ENCODE data around the gene ICA1L.

ICA1L gene

DNA sequence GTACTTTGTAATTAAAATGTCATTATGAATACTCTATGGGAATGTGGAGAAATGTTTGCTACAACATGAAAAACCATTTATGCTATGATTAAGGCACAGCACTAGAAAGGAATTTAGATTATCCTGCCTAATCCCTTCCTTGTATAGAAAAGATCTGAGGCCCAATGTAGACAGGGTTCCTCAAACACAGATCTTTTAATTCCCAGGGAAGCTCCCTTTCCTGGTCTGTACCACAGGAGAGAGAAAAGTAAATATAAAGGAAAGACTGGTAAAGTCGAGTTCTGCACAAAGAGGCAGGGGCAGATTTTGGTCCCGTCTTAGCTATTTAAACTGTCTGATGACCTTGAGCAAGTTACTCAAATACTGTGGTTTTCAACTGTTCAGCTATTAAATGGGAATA, 84.7 kb downstream of the ICA1L start:
- H3K9ac ChIP-seq (ENCODE audit: low read length in 5 of 5) = no peak overlapping the region
- H3K27me3 ChIP-seq (ENCODE audit: control insufficient read depth in 5 of 5, insufficient read depth in 4 of 5, low read length in 5 of 5) = no peaks in the 10 kb centered on the region
- no peak overlapping the region for H3K27ac ChIP-seq (ENCODE audit: low read depth, low read length)
- H3K4me3 ChIP-seq (ENCODE audit: low read depth in 1 of 5, low read length in 5 of 5) = no peak overlapping the region
- no peaks in the 10 kb centered on the region for H3K9me3 ChIP-seq (ENCODE audit: control insufficient read depth in 5 of 5, low read length in 5 of 5)
- peaks cover 3 to 18% (median 11%) of the 10 kb centered on the region in 5 donors for H3K36me3 ChIP-seq (ENCODE audit: control insufficient read depth in 5 of 5, insufficient read depth in 5 of 5, low read length in 5 of 5)
- H3K4me1 ChIP-seq (ENCODE audit: control insufficient read depth in 5 of 5, insufficient read depth in 5 of 5, low read length in 5 of 5) = peaks cover 0 to 9% (median 6%) of the 10 kb centered on the region in 5 donors

DNA sequence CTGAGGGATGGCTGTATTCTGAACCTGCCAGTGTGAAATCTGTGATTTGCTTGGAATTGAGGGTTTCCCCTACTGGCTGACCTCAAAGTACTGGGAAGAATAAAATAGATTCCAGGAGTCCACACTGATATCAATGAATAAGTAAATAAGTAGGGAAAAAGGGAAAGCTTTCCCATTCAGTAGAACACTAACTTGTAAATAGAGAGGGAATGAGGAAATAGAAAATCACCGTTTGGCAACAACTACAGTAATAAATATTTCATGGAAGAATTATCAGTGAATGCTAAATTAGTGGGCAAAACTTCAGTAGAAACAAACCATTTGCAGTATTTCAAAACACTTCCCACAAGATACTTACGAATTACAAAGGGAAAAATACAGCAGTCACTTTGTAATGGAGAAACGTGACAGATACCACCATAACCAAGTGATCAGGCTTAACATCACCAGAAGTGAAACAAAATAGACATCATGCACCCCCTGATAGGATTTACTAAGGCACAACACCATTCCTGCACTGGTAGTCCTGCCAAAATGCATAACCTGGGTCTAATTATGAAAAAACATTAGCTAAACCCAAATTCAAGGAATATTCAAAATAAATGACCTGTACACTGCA, 88.5 kb downstream of the ICA1L start:
- H3K27me3 ChIP-seq (ENCODE audit: control insufficient read depth in 5 of 5, insufficient read depth in 4 of 5, low read length in 5 of 5) = no peaks in the 10 kb centered on the region
- no peak overlapping the region for H3K27ac ChIP-seq (ENCODE audit: low read depth, low read length)
- H3K4me1 ChIP-seq (ENCODE audit: control insufficient read depth in 5 of 5, insufficient read depth in 5 of 5, low read length in 5 of 5) = peaks cover 0 to 9% (median 6%) of the 10 kb centered on the region in 5 donors
- peaks cover 4 to 19% (median 17%) of the 10 kb centered on the region in 5 donors for H3K36me3 ChIP-seq (ENCODE audit: control insufficient read depth in 5 of 5, insufficient read depth in 5 of 5, low read length in 5 of 5)
- H3K9ac ChIP-seq (ENCODE audit: low read length in 5 of 5) = peak overlapping the region in 1 of 5 donors; percentile 31
- H3K9me3 ChIP-seq (ENCODE audit: control insufficient read depth in 5 of 5, low read length in 5 of 5) = no peaks in the 10 kb centered on the region
- H3K4me3 ChIP-seq (ENCODE audit: low read depth in 1 of 5, low read length in 5 of 5) = no peak overlapping the region

DNA sequence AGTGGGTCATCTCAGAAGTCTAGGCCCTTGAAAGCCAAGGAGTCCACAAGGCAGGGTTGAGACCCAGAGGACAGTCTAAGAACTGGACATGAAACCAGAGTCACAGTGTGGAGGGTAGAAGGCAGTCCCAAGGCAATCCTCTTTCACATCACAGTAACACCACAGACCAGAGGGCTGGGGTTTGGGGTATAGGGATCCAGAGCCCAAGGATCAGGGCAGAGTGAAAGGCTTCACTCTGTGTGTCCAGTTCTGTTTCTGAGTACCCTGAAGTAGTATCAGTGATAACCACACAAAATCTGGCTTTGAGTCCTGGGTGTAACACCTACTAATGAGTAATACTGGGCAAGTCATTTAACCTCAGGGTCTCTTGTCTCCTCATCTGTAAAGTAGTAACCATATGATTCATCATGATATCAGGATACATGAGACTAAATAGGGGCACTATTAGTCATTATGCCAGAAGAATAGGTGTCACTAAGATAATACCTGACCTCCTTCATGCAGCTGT, 91.0 kb downstream of the ICA1L start:
- H3K36me3 ChIP-seq (ENCODE audit: control insufficient read depth in 5 of 5, insufficient read depth in 5 of 5, low read length in 5 of 5) = peaks cover 0 to 14% (median 12%) of the 10 kb centered on the region in 5 donors
- H3K27ac ChIP-seq (ENCODE audit: low read depth, low read length) = no peak overlapping the region
- H3K9ac ChIP-seq (ENCODE audit: low read length in 5 of 5) = no peak overlapping the region
- H3K4me1 ChIP-seq (ENCODE audit: control insufficient read depth in 5 of 5, insufficient read depth in 5 of 5, low read length in 5 of 5) = peaks cover 0 to 9% (median 6%) of the 10 kb centered on the region in 5 donors
- H3K4me3 ChIP-seq (ENCODE audit: low read depth in 1 of 5, low read length in 5 of 5) = no peak overlapping the region
- no peaks in the 10 kb centered on the region for H3K27me3 ChIP-seq (ENCODE audit: control insufficient read depth in 5 of 5, insufficient read depth in 4 of 5, low read length in 5 of 5)
- no peaks in the 10 kb centered on the region for H3K9me3 ChIP-seq (ENCODE audit: control insufficient read depth in 5 of 5, low read length in 5 of 5)

DNA sequence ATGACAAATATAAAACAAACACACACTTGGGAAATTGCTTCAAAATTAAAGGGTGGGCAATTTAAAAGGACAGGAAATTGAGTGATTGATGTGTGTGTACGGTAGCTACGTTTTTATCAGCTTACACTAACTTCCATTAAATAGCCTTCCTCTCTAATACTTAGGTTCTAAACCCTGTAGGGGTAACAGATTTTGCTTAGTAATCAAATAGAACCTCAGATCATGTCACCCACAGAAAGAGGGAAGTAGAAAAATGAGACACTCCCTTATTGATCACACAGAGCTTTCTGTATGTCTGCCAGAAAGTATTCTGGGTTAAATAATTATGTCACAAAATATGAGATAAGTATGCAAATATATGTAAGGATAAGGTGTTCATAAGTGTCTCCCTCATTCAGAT, 93.3 kb downstream of the ICA1L start:
- H3K4me3 ChIP-seq (ENCODE audit: low read depth in 1 of 5, low read length in 5 of 5) = no peak overlapping the region
- no peak overlapping the region for H3K27ac ChIP-seq (ENCODE audit: low read depth, low read length)
- no peaks in the 10 kb centered on the region for H3K9me3 ChIP-seq (ENCODE audit: control insufficient read depth in 5 of 5, low read length in 5 of 5)
- no peaks in the 10 kb centered on the region for H3K27me3 ChIP-seq (ENCODE audit: control insufficient read depth in 5 of 5, insufficient read depth in 4 of 5, low read length in 5 of 5)
- no peak overlapping the region for H3K9ac ChIP-seq (ENCODE audit: low read length in 5 of 5)
- H3K4me1 ChIP-seq (ENCODE audit: control insufficient read depth in 5 of 5, insufficient read depth in 5 of 5, low read length in 5 of 5) = peaks cover 0 to 6% (median 4%) of the 10 kb centered on the region in 5 donors
- H3K36me3 ChIP-seq (ENCODE audit: control insufficient read depth in 5 of 5, insufficient read depth in 5 of 5, low read length in 5 of 5) = peaks cover 0 to 19% (median 16%) of the 10 kb centered on the region in 5 donors

DNA sequence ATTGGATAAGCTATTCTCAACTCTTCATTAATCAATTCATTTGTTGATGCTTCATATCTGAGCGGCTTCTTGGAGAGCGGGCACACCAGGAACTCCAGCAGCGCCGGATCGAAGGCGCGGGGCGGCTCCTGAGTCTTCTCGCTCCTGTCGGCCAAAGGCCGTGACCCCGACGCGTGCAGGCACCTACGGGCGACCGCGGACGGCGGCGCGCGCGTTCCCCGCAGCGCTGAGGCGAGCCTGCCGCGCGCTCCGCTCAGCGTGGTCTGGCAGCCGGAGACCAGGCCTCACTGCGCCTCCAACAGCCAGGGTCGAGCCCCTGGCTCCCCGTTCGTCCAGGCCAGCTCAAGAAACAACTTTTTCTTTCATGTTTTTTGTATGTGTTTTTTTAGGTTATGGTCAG, 97.5 kb downstream of the ICA1L start:
- no peak overlapping the region for H3K4me3 ChIP-seq (ENCODE audit: low read depth in 1 of 5, low read length in 5 of 5)
- H3K27me3 ChIP-seq (ENCODE audit: control insufficient read depth in 5 of 5, insufficient read depth in 4 of 5, low read length in 5 of 5) = no peaks in the 10 kb centered on the region
- no peaks in the 10 kb centered on the region for H3K9me3 ChIP-seq (ENCODE audit: control insufficient read depth in 5 of 5, low read length in 5 of 5)
- H3K4me1 ChIP-seq (ENCODE audit: control insufficient read depth in 5 of 5, insufficient read depth in 5 of 5, low read length in 5 of 5) = no peaks in the 10 kb centered on the region
- peaks cover 2 to 18% (median 8%) of the 10 kb centered on the region in 5 donors for H3K36me3 ChIP-seq (ENCODE audit: control insufficient read depth in 5 of 5, insufficient read depth in 5 of 5, low read length in 5 of 5)
- no peak overlapping the region for H3K27ac ChIP-seq (ENCODE audit: low read depth, low read length)
- H3K9ac ChIP-seq (ENCODE audit: low read length in 5 of 5) = no peak overlapping the region

DNA sequence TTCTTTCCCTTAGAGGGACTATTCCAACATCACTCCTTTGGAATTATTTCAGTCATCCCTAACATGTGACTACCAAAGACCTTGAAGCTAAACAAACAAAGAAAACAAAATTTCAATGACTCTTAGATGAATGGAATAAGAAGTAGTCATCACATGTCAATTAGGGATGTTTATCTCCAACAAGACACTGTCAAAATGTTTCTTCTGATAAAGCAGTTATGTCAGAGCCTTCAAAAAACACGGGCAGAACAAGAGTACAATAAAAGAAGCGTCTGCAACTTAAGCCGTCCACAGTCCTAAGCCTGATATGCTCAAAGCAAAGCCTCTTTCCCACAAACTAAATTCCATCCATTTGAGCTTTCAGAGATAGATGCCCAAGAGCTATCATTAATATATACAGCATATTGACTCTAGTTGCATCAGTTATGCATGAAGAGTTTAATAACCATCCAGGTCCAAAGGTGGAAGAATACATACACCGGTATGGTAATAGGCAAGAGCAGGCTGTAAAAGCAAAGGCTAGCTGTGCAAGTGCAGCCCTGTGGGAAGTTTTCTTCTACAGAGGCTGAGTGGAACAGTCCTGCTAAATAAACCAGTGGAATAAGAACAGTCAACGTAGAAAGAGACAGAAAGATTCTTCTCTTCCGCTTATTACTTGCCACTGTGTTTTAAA, 98.1 kb downstream of the ICA1L start:
- H3K27me3 ChIP-seq (ENCODE audit: control insufficient read depth in 5 of 5, insufficient read depth in 4 of 5, low read length in 5 of 5) = no peaks in the 10 kb centered on the region
- H3K4me3 ChIP-seq (ENCODE audit: low read depth in 1 of 5, low read length in 5 of 5) = no peak overlapping the region
- H3K36me3 ChIP-seq (ENCODE audit: control insufficient read depth in 5 of 5, insufficient read depth in 5 of 5, low read length in 5 of 5) = peaks cover 2 to 17% (median 6%) of the 10 kb centered on the region in 5 donors
- H3K27ac ChIP-seq (ENCODE audit: low read depth, low read length) = no peak overlapping the region
- H3K9ac ChIP-seq (ENCODE audit: low read length in 5 of 5) = no peak overlapping the region
- H3K9me3 ChIP-seq (ENCODE audit: control insufficient read depth in 5 of 5, low read length in 5 of 5) = no peaks in the 10 kb centered on the region
- H3K4me1 ChIP-seq (ENCODE audit: control insufficient read depth in 5 of 5, insufficient read depth in 5 of 5, low read length in 5 of 5) = no peaks in the 10 kb centered on the region

DNA sequence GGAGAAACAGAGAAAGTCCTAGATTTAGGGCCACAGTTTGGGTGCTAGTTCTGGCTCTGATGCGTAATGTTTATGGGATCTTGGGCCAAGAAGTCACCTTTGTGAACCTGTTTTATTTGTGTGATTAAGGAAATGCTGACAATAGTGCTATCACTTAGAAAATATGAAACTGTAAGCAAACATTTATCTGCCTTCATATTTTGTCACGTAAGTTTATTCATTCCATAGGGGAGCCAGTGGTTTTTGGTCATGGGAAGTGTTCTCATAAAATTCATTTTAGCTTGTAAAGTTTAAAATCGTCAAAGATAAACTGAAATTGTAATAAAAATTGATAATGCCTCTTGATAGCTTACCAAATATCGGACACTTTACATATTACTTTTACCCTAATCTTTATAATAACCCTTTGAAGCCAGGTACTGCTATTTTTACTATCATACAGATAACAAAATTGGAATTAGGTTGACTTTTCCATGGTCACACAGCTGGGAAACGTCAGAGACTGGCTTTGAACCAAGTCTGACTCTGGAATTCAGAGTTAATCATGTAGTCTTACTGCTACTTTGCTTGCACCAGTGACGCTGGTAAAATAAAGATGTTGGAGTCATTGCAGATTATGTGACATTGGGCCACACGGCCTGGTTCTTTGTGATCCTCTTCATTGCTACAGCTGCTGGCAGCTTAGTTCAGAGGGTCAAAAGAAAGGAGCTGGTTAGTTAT, 99.7 kb downstream of the ICA1L start:
- Histone ChIP-seq H3K36me3 (ENCODE audit: control insufficient read depth in 5 of 5, insufficient read depth in 5 of 5, low read length in 5 of 5) (peaks cover 2 to 17% (median 6%) of the 10 kb centered on the region in 5 donors), H3K27ac (ENCODE audit: low read depth, low read length) (no peak overlapping the region), H3K27me3 (ENCODE audit: control insufficient read depth in 5 of 5, insufficient read depth in 4 of 5, low read length in 5 of 5) (no peaks in the 10 kb centered on the region), H3K4me1 (ENCODE audit: control insufficient read depth in 5 of 5, insufficient read depth in 5 of 5, low read length in 5 of 5) (no peaks in the 10 kb centered on the region), H3K9me3 (ENCODE audit: control insufficient read depth in 5 of 5, low read length in 5 of 5) (no peaks in the 10 kb centered on the region), H3K9ac (ENCODE audit: low read length in 5 of 5) (no peak overlapping the region), H3K4me3 (ENCODE audit: low read depth in 1 of 5, low read length in 5 of 5) (no peak overlapping the region)

DNA sequence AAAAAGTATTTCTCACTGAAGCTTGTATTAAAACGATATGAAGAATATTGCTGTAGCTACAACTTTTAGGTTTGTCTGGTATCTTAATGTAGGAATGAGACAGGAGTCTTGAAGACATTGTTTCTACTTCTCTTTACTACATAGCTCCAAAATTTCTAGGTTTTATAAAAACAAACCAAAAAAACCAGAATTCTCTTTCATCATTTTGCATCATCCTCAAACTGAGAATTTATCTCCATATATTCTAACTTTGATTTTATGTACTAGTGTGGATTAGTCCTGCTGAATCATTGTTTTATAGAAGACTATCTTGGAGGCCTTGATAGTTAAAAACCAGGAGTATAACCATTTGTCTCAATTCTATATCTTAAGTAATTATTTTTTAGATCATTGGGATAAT, 100.2 kb downstream of the ICA1L start:
- Histone ChIP-seq H3K27ac (ENCODE audit: low read depth, low read length) (no peak overlapping the region), H3K9ac (ENCODE audit: low read length in 5 of 5) (no peak overlapping the region), H3K4me1 (ENCODE audit: control insufficient read depth in 5 of 5, insufficient read depth in 5 of 5, low read length in 5 of 5) (no peaks in the 10 kb centered on the region), H3K36me3 (ENCODE audit: control insufficient read depth in 5 of 5, insufficient read depth in 5 of 5, low read length in 5 of 5) (peaks cover 2 to 17% (median 6%) of the 10 kb centered on the region in 5 donors), H3K9me3 (ENCODE audit: control insufficient read depth in 5 of 5, low read length in 5 of 5) (no peaks in the 10 kb centered on the region), H3K27me3 (ENCODE audit: control insufficient read depth in 5 of 5, insufficient read depth in 4 of 5, low read length in 5 of 5) (no peaks in the 10 kb centered on the region), H3K4me3 (ENCODE audit: low read depth in 1 of 5, low read length in 5 of 5) (no peak overlapping the region)

DNA sequence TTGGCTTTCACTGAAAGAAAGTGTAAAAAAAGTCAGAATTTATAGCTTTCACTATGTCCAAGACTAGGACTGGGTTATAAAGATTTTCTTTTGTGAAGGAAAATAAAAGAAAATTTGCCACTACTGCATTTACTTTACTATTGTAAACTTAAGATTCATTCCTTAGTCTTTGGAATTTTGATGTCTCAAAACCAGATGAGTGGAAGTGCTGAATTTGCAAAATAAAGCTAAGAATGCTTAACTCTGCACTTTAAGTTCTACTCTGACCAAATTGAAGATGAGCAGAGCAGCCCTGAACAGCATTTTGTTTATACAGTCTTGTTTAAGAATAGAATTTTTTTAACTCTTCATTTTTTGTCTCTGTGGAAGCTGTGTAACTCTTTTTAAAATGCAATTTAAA, 102.4 kb downstream of the ICA1L start:
- no peak overlapping the region for H3K4me3 ChIP-seq (ENCODE audit: low read depth in 1 of 5, low read length in 5 of 5)
- H3K9me3 ChIP-seq (ENCODE audit: control insufficient read depth in 5 of 5, low read length in 5 of 5) = no peaks in the 10 kb centered on the region
- H3K27me3 ChIP-seq (ENCODE audit: control insufficient read depth in 5 of 5, insufficient read depth in 4 of 5, low read length in 5 of 5) = no peaks in the 10 kb centered on the region
- H3K36me3 ChIP-seq (ENCODE audit: control insufficient read depth in 5 of 5, insufficient read depth in 5 of 5, low read length in 5 of 5) = peaks cover 2 to 17% (median 12%) of the 10 kb centered on the region in 5 donors
- H3K9ac ChIP-seq (ENCODE audit: low read length in 5 of 5) = no peak overlapping the region
- H3K4me1 ChIP-seq (ENCODE audit: control insufficient read depth in 5 of 5, insufficient read depth in 5 of 5, low read length in 5 of 5) = no peaks in the 10 kb centered on the region
- no peak overlapping the region for H3K27ac ChIP-seq (ENCODE audit: low read depth, low read length)

DNA sequence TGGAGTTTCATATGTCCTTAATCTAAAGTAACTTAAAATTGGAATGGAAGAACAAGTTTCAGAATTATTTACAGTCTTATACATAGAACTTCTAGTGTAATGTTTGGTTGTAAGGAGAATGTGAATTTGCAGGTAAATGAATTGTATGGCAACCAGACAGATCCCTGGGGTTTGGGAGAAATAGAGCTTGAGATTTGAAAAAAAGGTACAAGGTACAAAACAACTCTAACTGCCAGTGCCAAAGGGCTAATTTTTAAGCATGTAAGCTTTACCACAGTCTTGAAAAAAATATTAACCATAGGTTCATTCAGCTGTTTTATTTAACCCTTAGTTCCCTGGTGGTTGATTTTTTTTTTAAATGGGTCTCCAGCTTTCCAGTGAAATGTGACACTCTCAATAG, 103.3 kb downstream of the ICA1L start:
- H3K4me3 ChIP-seq (ENCODE audit: low read depth in 1 of 5, low read length in 5 of 5) = no peak overlapping the region
- H3K27ac ChIP-seq (ENCODE audit: low read depth, low read length) = no peak overlapping the region
- peaks cover 2 to 15% (median 12%) of the 10 kb centered on the region in 5 donors for H3K36me3 ChIP-seq (ENCODE audit: control insufficient read depth in 5 of 5, insufficient read depth in 5 of 5, low read length in 5 of 5)

More for the DNA sequence above, 103.3 kb downstream of the ICA1L start:
- no peak overlapping the region for H3K9ac ChIP-seq (ENCODE audit: low read length in 5 of 5)
- no peaks in the 10 kb centered on the region for H3K4me1 ChIP-seq (ENCODE audit: control insufficient read depth in 5 of 5, insufficient read depth in 5 of 5, low read length in 5 of 5)
- H3K9me3 ChIP-seq (ENCODE audit: control insufficient read depth in 5 of 5, low read length in 5 of 5) = no peaks in the 10 kb centered on the region
- H3K27me3 ChIP-seq (ENCODE audit: control insufficient read depth in 5 of 5, insufficient read depth in 4 of 5, low read length in 5 of 5) = no peaks in the 10 kb centered on the region

All from subcutaneous abdominal adipose tissue (tissue), 5 donors.